CD4-positive, alpha-beta T cell (primary cell): ENCODE results near the gene SIM2. TPM values are rescaled to one million over a fixed set of nuclear protein-coding genes. Genes with fewer than 3 reads are reported as not detected.

Experiments used
- ATAC-seq: fragments of 200-7000 bp; cut with Tn5 transposase; one replicate; pipeline ENCODE4 v1.10.0; 2022; ENCODE audit warnings: mild to moderate bottlenecking; ENCODE audit not compliant: poor library complexity
- CTCF ChIA-PET: fragments of 350-600 bp; sonication (Branson Sonifier 250); formaldehyde crosslinking; loops from one replicate; lab custom pipeline; 2021; ENCODE audit warnings: antibody characterized with exemption, inconsistent platforms; lab: Charles Lee
- POLR2A ChIA-PET: fragments of 350-600 bp; sonication (Branson Sonifier 250); formaldehyde crosslinking; loops from one replicate; lab custom pipeline; 2021; ENCODE audit warnings: antibody characterized with exemption, inconsistent platforms; lab: Charles Lee
- DNase-seq, 14 experiments: peaks; one replicate each; pipeline ENCODE4 v3.0.0-alpha.2; 2013 to 2020; ENCODE audit warnings: mixed read lengths in 2 of 14
- H3K27ac ChIP-seq, 2 donors: one replicate each; pipeline versions ENCODE4 v1.5.1 to v1.7.0; 2013; ENCODE audit warnings: low read length in 2 of 2, low read depth in 1 of 2, mild to moderate bottlenecking in 1 of 2
- H3K27me3 ChIP-seq, 2 experiments: 1 replicate in 1 of 2; 2 replicates in 1 of 2; pipeline versions ENCODE4 v1.6.1 to v1.7.0; 2013; ENCODE audit warnings: low read length in 2 of 2, control low read depth in 1 of 2, mild to moderate bottlenecking in 1 of 2, moderate library complexity in 1 of 2; ENCODE audit not compliant: insufficient read depth in 2 of 2, control insufficient read depth in 1 of 2
- H3K36me3 ChIP-seq: one replicate; pipeline ENCODE4 v1.6.1; 2013; ENCODE audit warnings: low read length, control low read depth; ENCODE audit not compliant: insufficient read depth
- H3K4me1 ChIP-seq: one replicate; pipeline ENCODE4 v1.6.1; 2013; ENCODE audit warnings: low read length, control low read depth; ENCODE audit not compliant: insufficient read depth
- H3K4me3 ChIP-seq: one replicate; pipeline ENCODE4 v1.5.1; 2013; ENCODE audit warnings: mild to moderate bottlenecking, low read length, moderate library complexity
- H3K9me3 ChIP-seq, 2 experiments: 1 replicate in 1 of 2; 2 replicates in 1 of 2; pipeline versions ENCODE4 v1.6.1 to v1.7.0; 2013; ENCODE audit warnings: low read length in 2 of 2, mild to moderate bottlenecking in 2 of 2, control low read depth in 1 of 2, moderate library complexity in 1 of 2; ENCODE audit not compliant: control insufficient read depth in 1 of 2, insufficient read depth in 1 of 2
- H3K27ac Mint-ChIP-seq: one replicate; pipeline ENCODE4 v1.8.0; 2020; ENCODE audit warnings: mixed read lengths
- H3K27me3 Mint-ChIP-seq: one replicate; pipeline ENCODE4 v1.8.0; 2021; ENCODE audit warnings: mixed read lengths
- H3K36me3 Mint-ChIP-seq: one replicate; pipeline ENCODE4 v1.8.0; 2021; ENCODE audit warnings: low read depth, mixed read lengths
- H3K4me1 Mint-ChIP-seq: one replicate; pipeline ENCODE4 v1.8.0; 2021; ENCODE audit warnings: low read depth, mixed read lengths
- H3K4me3 Mint-ChIP-seq: one replicate; pipeline ENCODE4 v1.8.0; 2020; ENCODE audit warnings: mild to moderate bottlenecking, mixed read lengths
- H3K9me3 Mint-ChIP-seq: one replicate; pipeline ENCODE4 v1.8.0; 2020; ENCODE audit warnings: mixed read lengths
- intact Hi-C, 2 experiments: fragments of 100-400 bp; cut with DNase I in 1 of 2; cut with micrococcal nuclease in 1 of 2; formaldehyde crosslinking; loops; one replicate each; pipeline versions ENCODE4 v1.15.1 to v1.9.0; 2023 to 2025; cut with DNase I, micrococcal nuclease
- total RNA-seq, 174 experiments: library from RNA in 2 of 174; stranded (reverse) in 2 of 174; gene quantifications; one replicate each; pipeline ENCODE4 v1.2.3 and lab custom pipeline; 2021 to 2026
- TF ChIP-seq, protein P1 (sequence below): fragments of 200-600 bp; IDR thresholded peaks from one replicate; pipeline ENCODE4 v1.8.0; 2022; ENCODE audit warnings: antibody characterized with exemption, mild to moderate bottlenecking

The SIM2 gene
- total RNA-seq, 2 experiments from 2014 or later = not detected

DNA sequence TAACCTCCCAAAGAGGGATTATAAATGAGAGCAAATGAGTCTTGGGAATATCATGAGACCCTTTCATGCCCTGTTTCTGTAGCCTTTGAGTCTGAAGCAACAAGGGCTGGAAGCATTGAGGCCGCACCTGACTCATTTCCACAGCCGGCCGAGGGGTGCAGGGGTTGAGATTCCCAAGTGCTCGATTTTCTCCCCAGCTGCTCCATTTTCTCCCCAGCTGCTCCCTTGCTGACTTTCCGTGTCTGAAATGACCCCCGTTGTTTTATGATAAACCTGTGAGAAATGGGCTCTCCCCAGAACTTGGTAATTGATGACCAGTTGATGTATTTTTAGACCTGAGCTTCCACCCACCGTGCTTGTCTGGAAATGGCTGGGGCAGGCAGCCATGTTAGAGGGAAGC, 22.9 kb downstream of the SIM2 start:
- Histone ChIP-seq H3K4me1 (no peaks in the 10 kb centered on the region), H3K27me3 (peaks cover 7 to 10% of the 10 kb centered on the region in 2 experiments), H3K4me3 (no peak overlapping the region), H3K36me3 (no peaks in the 10 kb centered on the region), H3K9me3 (peaks cover 0 to 12% of the 10 kb centered on the region in 2 experiments), H3K27ac (no peak overlapping the region)
- ChIA-PET CTCF (no interaction called here), POLR2A (no interaction called here)
- DNase-seq = no peak
- ATAC-seq = no peak
- no peaks in the 10 kb centered on the region for H3K9me3 Mint-ChIP-seq
- H3K36me3 Mint-ChIP-seq = no peaks in the 10 kb centered on the region
- no peak overlapping the region for H3K4me3 Mint-ChIP-seq
- TF ChIP-seq, protein P1, sequence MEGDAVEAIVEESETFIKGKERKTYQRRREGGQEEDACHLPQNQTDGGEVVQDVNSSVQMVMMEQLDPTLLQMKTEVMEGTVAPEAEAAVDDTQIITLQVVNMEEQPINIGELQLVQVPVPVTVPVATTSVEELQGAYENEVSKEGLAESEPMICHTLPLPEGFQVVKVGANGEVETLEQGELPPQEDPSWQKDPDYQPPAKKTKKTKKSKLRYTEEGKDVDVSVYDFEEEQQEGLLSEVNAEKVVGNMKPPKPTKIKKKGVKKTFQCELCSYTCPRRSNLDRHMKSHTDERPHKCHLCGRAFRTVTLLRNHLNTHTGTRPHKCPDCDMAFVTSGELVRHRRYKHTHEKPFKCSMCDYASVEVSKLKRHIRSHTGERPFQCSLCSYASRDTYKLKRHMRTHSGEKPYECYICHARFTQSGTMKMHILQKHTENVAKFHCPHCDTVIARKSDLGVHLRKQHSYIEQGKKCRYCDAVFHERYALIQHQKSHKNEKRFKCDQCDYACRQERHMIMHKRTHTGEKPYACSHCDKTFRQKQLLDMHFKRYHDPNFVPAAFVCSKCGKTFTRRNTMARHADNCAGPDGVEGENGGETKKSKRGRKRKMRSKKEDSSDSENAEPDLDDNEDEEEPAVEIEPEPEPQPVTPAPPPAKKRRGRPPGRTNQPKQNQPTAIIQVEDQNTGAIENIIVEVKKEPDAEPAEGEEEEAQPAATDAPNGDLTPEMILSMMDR = no peak
- intact Hi-C loops = no loop called here
- H3K4me1 Mint-ChIP-seq = no peaks in the 10 kb centered on the region
- peaks cover 53% of the 10 kb centered on the region for H3K27me3 Mint-ChIP-seq
- no peak overlapping the region for H3K27ac Mint-ChIP-seq

DNA sequence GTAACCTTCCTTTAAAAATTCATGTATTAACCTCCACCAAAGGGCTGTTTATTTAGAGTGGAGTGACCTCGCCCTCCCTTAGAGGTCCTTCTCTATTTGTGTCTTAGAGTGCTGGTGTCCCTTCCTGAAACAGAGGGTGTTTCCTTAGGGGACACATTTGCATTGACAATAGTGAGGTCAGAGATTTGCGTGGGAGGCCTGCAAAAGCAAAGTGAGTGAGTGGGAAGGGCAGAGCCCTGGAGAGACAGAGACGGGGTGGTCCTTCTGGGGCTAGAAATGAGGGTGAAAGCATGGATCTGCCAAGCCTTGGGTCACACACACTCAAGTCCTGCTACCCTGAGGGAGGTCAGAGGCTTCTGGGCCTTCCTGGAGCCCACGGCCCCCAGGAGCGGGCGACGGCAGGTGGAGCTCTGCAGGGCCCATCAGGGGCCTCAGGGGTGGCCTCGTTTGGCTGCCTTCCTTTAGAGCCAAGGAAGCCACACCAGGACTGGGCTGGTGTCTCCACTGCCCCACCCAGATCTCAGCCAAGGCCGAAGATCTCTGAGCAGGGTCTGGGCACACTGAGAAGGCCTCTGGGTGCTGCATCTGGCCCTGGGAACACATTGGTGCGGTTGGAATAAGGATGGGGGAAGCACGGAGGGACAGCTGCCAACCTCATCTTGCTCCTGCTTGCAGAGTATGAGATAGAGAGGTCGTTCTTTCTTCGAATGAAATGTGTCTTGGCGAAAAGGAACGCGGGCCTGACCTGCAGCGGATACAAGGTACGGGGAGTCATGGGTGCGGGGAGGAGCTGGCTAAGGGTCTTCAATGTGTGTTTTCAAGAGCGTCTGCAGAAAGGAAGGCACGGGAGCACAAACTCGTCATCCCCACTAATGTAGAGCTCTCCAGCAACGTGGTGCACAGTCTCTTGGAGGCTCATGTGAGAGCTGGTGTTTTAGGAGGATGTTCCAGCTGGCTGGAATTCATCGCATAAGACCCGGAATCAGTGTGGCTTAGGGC, 23.8 kb downstream of the SIM2 start:
- Mint-ChIP-seq H3K27ac (no peak overlapping the region), H3K27me3 (peaks cover 51% of the 10 kb centered on the region), H3K9me3 (no peaks in the 10 kb centered on the region), H3K4me1 (no peaks in the 10 kb centered on the region), H3K4me3 (no peak overlapping the region), H3K36me3 (no peaks in the 10 kb centered on the region)
- ChIA-PET CTCF (no interaction called here), POLR2A (no interaction called here)
- Histone ChIP-seq H3K9me3 (peaks cover 0 to 12% of the 10 kb centered on the region in 2 experiments), H3K4me3 (no peak overlapping the region), H3K27ac (no peak overlapping the region), H3K27me3 (peaks cover 5 to 7% of the 10 kb centered on the region in 2 experiments), H3K36me3 (no peaks in the 10 kb centered on the region), H3K4me1 (no peaks in the 10 kb centered on the region)
- TF ChIP-seq, protein P1 = no peak
- ATAC-seq (no peak), DNase-seq (peak in 1 of 14 experiments; percentile 8)
- intact Hi-C loops = no loop called here

DNA sequence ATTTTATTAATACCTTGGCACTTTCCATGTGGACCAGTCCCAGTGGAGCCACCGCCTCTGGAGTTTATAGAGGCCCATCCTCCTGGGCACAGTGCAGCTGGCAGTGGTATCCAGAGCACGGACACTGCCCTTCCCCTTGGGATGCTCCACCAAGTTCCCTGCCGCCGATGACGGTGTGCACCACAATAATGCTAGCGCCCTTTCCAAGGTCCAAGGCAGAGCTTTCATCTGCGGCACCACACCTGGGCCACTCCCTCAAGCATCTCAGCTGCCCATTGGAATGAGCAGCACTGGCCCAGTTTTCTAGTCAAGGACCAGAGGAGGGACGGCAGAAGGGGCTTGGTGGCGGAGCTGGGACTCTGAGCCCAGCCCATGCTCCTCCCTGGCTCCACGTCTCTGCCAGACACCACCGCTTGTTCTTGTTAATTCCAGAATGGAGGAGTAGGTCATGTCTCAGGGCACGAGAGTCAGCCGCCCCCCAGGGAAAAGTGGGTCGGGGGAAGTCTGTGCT, 24.5 kb downstream of the SIM2 start:
- ChIA-PET POLR2A (no interaction called here), CTCF (no interaction called here)
- Mint-ChIP-seq H3K27ac (no peak overlapping the region), H3K27me3 (peaks cover 44% of the 10 kb centered on the region), H3K9me3 (no peaks in the 10 kb centered on the region), H3K36me3 (no peaks in the 10 kb centered on the region), H3K4me3 (no peak overlapping the region), H3K4me1 (no peaks in the 10 kb centered on the region)
- Histone ChIP-seq H3K9me3 (peaks cover 0 to 12% of the 10 kb centered on the region in 2 experiments), H3K36me3 (no peaks in the 10 kb centered on the region), H3K27ac (no peak overlapping the region), H3K4me1 (no peaks in the 10 kb centered on the region), H3K4me3 (no peak overlapping the region), H3K27me3 (peaks cover under 1 to 2% of the 10 kb centered on the region in 2 experiments)
- DNase-seq (peak in 1 of 14 experiments; percentile 16), ATAC-seq (no peak)
- intact Hi-C loops = no loop called here
- TF ChIP-seq, protein P1 = no peak
